IMR-90 (cell line): ENCODE results near the gene PHACTR3. TPM values are rescaled to one million over a fixed set of nuclear protein-coding genes. Genes with fewer than 3 reads are reported as not detected.

ENCODE experiments used
- ATAC-seq: fragments of 200-7000 bp; cut with Tn5 transposase; 2 replicates; pipeline ENCODE4 v1.9.1; 2020; ENCODE audit warnings: low read depth, mild to moderate bottlenecking, moderate library complexity
- BruUV-seq: library from RNA; stranded (reverse); fragments of 400-500 nt; replicated peaks from 2 replicates; lab custom pipeline; 2021; lab: Mats Ljungman, UMichigan
- CTCF ChIA-PET: fragments of 300-600 bp; formaldehyde crosslinking; extraction: SDS; loops from one replicate; lab custom pipeline; 2021; ENCODE audit warnings: antibody characterized with exemption; lab: Yijun Ruan, JAX
- POLR2A ChIA-PET: fragments of 300-600 bp; sonication (Branson Sonifier 250); formaldehyde crosslinking; loops from one replicate; lab custom pipeline; 2022; ENCODE audit warnings: antibody characterized with exemption; ENCODE audit not compliant: unreplicated experiment; lab: Charles Lee
- DNase-seq: peaks from one replicate; pipeline ENCODE4 v3.0.0; 2013
- H2AFZ ChIP-seq: replicated peaks from 2 replicates; pipeline ENCODE3; 2013; ENCODE audit warnings: low read length, mild to moderate bottlenecking; ENCODE audit not compliant: poor library complexity
- H2AK5ac ChIP-seq: 2 replicates; pipeline ENCODE4 v1.6.1; 2013; ENCODE audit warnings: low read depth, low read length, inconsistent platforms
- H2AK9ac ChIP-seq: replicated peaks from 2 replicates; pipeline ENCODE3; 2013; ENCODE audit warnings: mild to moderate bottlenecking, low read depth, low read length, moderate library complexity; ENCODE audit not compliant: poor library complexity
- H2BK120ac ChIP-seq: 2 replicates; pipeline ENCODE4 v1.6.1; 2013; ENCODE audit warnings: low read depth, low read length, inconsistent platforms
- H2BK15ac ChIP-seq: 3 replicates; pipeline ENCODE4 v1.6.1; 2013; ENCODE audit warnings: low read depth, low read length, inconsistent platforms
- H2BK20ac ChIP-seq: 2 replicates; pipeline ENCODE4 v1.6.1; 2013; ENCODE audit warnings: low read depth, mild to moderate bottlenecking, inconsistent platforms, low read length, moderate library complexity
- H2BK5ac ChIP-seq: 2 replicates; pipeline ENCODE4 v1.6.1; 2013; ENCODE audit warnings: mild to moderate bottlenecking, low read depth, low read length, inconsistent platforms; ENCODE audit not compliant: poor library complexity, severe bottlenecking
- H3K14ac ChIP-seq: replicated peaks from 2 replicates; pipeline ENCODE4 v1.6.1; 2013; ENCODE audit warnings: low read depth, low read length, inconsistent platforms
- H3K18ac ChIP-seq: 2 replicates; pipeline ENCODE4 v1.6.1; 2013; ENCODE audit warnings: low read depth, low read length, control low read depth
- H3K23ac ChIP-seq: 2 replicates; pipeline ENCODE4 v1.6.1; 2013; ENCODE audit warnings: low read depth, low read length, inconsistent platforms
- H3K27ac ChIP-seq: 2 replicates; pipeline ENCODE4 v1.5.1; 2013; ENCODE audit warnings: mild to moderate bottlenecking, control low read depth, low read length; ENCODE audit not compliant: insufficient read depth
- H3K27me3 ChIP-seq: 2 replicates; pipeline ENCODE4 v1.6.1; 2013; ENCODE audit warnings: low read length; ENCODE audit not compliant: control insufficient read depth, insufficient read depth
- H3K36me3 ChIP-seq: 2 replicates; pipeline ENCODE4 v1.6.1; 2013; ENCODE audit warnings: low read length, mixed read lengths; ENCODE audit not compliant: control insufficient read depth, insufficient read depth
- H3K4ac ChIP-seq: 2 replicates; pipeline ENCODE4 v1.6.1; 2013; ENCODE audit warnings: low read depth, low read length, inconsistent platforms
- H3K4me1 ChIP-seq: 2 replicates; pipeline ENCODE4 v1.6.1; 2013; ENCODE audit warnings: low read length, mixed read lengths; ENCODE audit not compliant: control insufficient read depth, insufficient read depth
- H3K4me2 ChIP-seq: 2 replicates; pipeline ENCODE4 v1.6.1; 2013; ENCODE audit warnings: low read depth, mild to moderate bottlenecking, control low read depth, low read length, moderate library complexity
- H3K4me3 ChIP-seq: 2 replicates; pipeline ENCODE4 v1.5.1; 2013; ENCODE audit warnings: low read depth, mild to moderate bottlenecking, control low read depth, low read length, moderate library complexity; ENCODE audit not compliant: insufficient read depth
- H3K56ac ChIP-seq: 2 replicates; pipeline ENCODE4 v1.6.1; 2013; ENCODE audit warnings: low read length, inconsistent platforms; ENCODE audit not compliant: insufficient read depth; ENCODE audit errors: extremely low read depth
- H3K79me1 ChIP-seq, 2 experiments: 2 replicates each; pipeline ENCODE4 v1.6.1; 2013; ENCODE audit warnings: low read length in 2 of 2, inconsistent platforms in 1 of 2, low read depth in 1 of 2
- H3K9ac ChIP-seq: 2 replicates; pipeline ENCODE4 v1.6.1; 2013; ENCODE audit warnings: low read depth, low read length, control low read depth
- H3K9me1 ChIP-seq: 2 replicates; pipeline ENCODE4 v1.6.1; 2013; ENCODE audit warnings: low read length, inconsistent platforms; ENCODE audit not compliant: insufficient read depth
- H3K9me3 ChIP-seq: 2 replicates; pipeline ENCODE4 v1.6.1; 2013; ENCODE audit warnings: low read length; ENCODE audit not compliant: control insufficient read depth, insufficient read depth
- H4K20me1 ChIP-seq: 2 replicates; pipeline ENCODE4 v1.6.1; 2013; ENCODE audit warnings: low read length, inconsistent platforms; ENCODE audit not compliant: insufficient read depth
- H4K5ac ChIP-seq: 2 replicates; pipeline ENCODE4 v1.6.1; 2013; ENCODE audit warnings: mild to moderate bottlenecking, low read depth, low read length, control low read depth
- H4K8ac ChIP-seq, 2 experiments: 2 replicates each; pipeline ENCODE4 v1.6.1; 2013; ENCODE audit warnings: low read depth in 2 of 2, low read length in 2 of 2, control low read depth in 1 of 2, inconsistent platforms in 1 of 2
- H4K91ac ChIP-seq: 2 replicates; pipeline ENCODE4 v1.6.1; 2013; ENCODE audit warnings: low read depth, low read length, inconsistent platforms; ENCODE audit not compliant: insufficient read depth
- BHLHE40 ChIP-seq: fragments of 150-350 bp; IDR thresholded peaks from 2 replicates; pipeline ENCODE4 v1.6.1; 2016; ENCODE audit warnings: mild to moderate bottlenecking, low read depth, low read length
- CEBPB ChIP-seq: IDR thresholded peaks from 2 replicates; pipeline ENCODE4 v1.6.1; 2012; ENCODE audit warnings: low read depth, low read length, improper control_type of control experiment
- CHD1 ChIP-seq: IDR thresholded peaks from 2 replicates; pipeline ENCODE4 v1.6.1; 2012; ENCODE audit warnings: low read depth, low read length, improper control_type of control experiment
- ELK1 ChIP-seq: fragments of 150-350 bp; IDR thresholded peaks from 2 replicates; pipeline ENCODE4 v1.6.1; 2016; ENCODE audit warnings: low read depth, mild to moderate bottlenecking, low read length, moderate library complexity, borderline replicate concordance
- FOS ChIP-seq: fragments of 150-350 bp; IDR thresholded peaks from 2 replicates; pipeline ENCODE4 v1.6.1; 2016; ENCODE audit warnings: low read depth, low read length
- MAFK ChIP-seq: IDR thresholded peaks from 2 replicates; pipeline ENCODE4 v1.6.1; 2012; ENCODE audit warnings: low read depth, low read length, improper control_type of control experiment
- MAZ ChIP-seq: IDR thresholded peaks from 2 replicates; pipeline ENCODE4 v1.6.1; 2012; ENCODE audit warnings: low read depth, mild to moderate bottlenecking, low read length, improper control_type of control experiment, moderate library complexity, borderline replicate concordance
- MXI1 ChIP-seq: IDR thresholded peaks from 2 replicates; pipeline ENCODE4 v1.6.1; 2012; ENCODE audit warnings: low read depth, mild to moderate bottlenecking, low read length, moderate library complexity, borderline replicate concordance
- NFE2L2 ChIP-seq: fragments of 150-350 bp; IDR thresholded peaks from 2 replicates; pipeline ENCODE4 v1.6.1; 2016; ENCODE audit warnings: low read depth, mild to moderate bottlenecking, low read length
- POLR2A ChIP-seq: IDR thresholded peaks from 2 replicates; pipeline ENCODE4 v1.6.1; 2012; ENCODE audit warnings: mild to moderate bottlenecking, low read depth, low read length
- RAD21 ChIP-seq: IDR thresholded peaks from 2 replicates; pipeline ENCODE4 v1.6.1; 2012; ENCODE audit warnings: low read length, improper control_type of control experiment
- RCOR1 ChIP-seq: IDR thresholded peaks from 2 replicates; pipeline ENCODE4 v1.6.1; 2012; ENCODE audit warnings: mild to moderate bottlenecking, low read length, improper control_type of control experiment; ENCODE audit not compliant: insufficient replicate concordance
- RFX5 ChIP-seq: IDR thresholded peaks from 2 replicates; pipeline ENCODE4 v1.8.0; 2012; ENCODE audit warnings: low read depth, mild to moderate bottlenecking, low read length, moderate library complexity
- SMC3 ChIP-seq: fragments of 150-350 bp; IDR thresholded peaks from 2 replicates; pipeline ENCODE4 v1.6.1; 2016; ENCODE audit warnings: low read depth, mild to moderate bottlenecking, antibody characterized with exemption, low read length, moderate library complexity
- USF2 ChIP-seq: fragments of 150-350 bp; IDR thresholded peaks from 2 replicates; pipeline ENCODE4 v1.6.1; 2017; ENCODE audit warnings: mild to moderate bottlenecking, antibody characterized with exemption, low read length, low read depth
- WGBS, 2 experiments: methylation state at CpG; one replicate each; pipeline versions ENCODE4 v1.1.5 to v1.1.7; 2013; ENCODE audit warnings: missing lambda C conversion rate in 2 of 2; ENCODE audit not compliant: insufficient read length in 1 of 2; ENCODE audit errors: extremely low coverage in 2 of 2; 5-methylcytosine and 5-hydroxymethylcytosine counted together
- dilution Hi-C: fragments of 300-500 bp; cut with HindIII; formaldehyde crosslinking; loops from one replicate; pipeline ENCODE4 v1.14.3; 2018; ENCODE audit warnings: low sequenced_read_pairs; ENCODE audit not compliant: unreplicated experiment
- in situ Hi-C: fragments of 300-500 bp; cut with MboI; formaldehyde crosslinking; loops from 3 replicates; pipeline ENCODE4 v1.14.3; 2019; ENCODE audit warnings: low sequenced_read_pairs, inconsistent platforms, mixed read lengths
- intact Hi-C: fragments of 100-400 bp; cut with micrococcal nuclease; formaldehyde crosslinking; loops from 2 replicates; pipeline ENCODE4 v1.10.0; 2022
- polyA plus RNA-seq, 3 experiments: library from polyadenylated mRNA; depleted of rRNA; stranded (reverse); fragments of >200 nt; gene quantifications; 2 replicates each; pipeline ENCODE4 v1.2.3, GENCODE V29; 2012; ENCODE audit warnings: low replicate concordance in 1 of 3
- total RNA-seq: library from RNA; depleted of rRNA; stranded (reverse); fragments of >200 nt; gene quantifications from 2 replicates; pipeline ENCODE4 v1.2.3, GENCODE V29; 2012

Gene PHACTR3
- total and polyA plus RNA-seq, 2 of the 4 experiments (the other 2 are of a cell fraction) = not detected

GRCh38 chr20:59832406-59833363 is 228.3 kb downstream of the PHACTR3 start:
- POLR2A ChIA-PET = no interaction called here
- BruUV-seq = no TSS peak
- dilution Hi-C loops (no loop called here), intact Hi-C loops (no loop called here), in situ Hi-C loops (no loop called here)
- no peak overlapping the region for H2AK5ac ChIP-seq
- H3K4me3 ChIP-seq = no peak overlapping the region
- no peak overlapping the region for H2BK120ac ChIP-seq
- no peak overlapping the region for H2BK20ac ChIP-seq
- no peak overlapping the region for H4K5ac ChIP-seq
- no peaks in the 10 kb centered on the region for H3K9me3 ChIP-seq
- no peak overlapping the region for H3K18ac ChIP-seq
- no peak overlapping the region for H3K4me2 ChIP-seq
- no peak overlapping the region for H4K91ac ChIP-seq
- DNase-seq (no peak), ATAC-seq (no peak)
- H2BK5ac ChIP-seq = no peak overlapping the region
- no peak overlapping the region for H2AK9ac ChIP-seq
- no peak overlapping the region for H3K27ac ChIP-seq
- H3K14ac ChIP-seq = no peak overlapping the region
- no peaks in the 10 kb centered on the region for H4K20me1 ChIP-seq
- no peaks in the 10 kb centered on the region for H3K9me1 ChIP-seq
- 64% methylated on average over 6 of the region's 13 CpGs; no CpG with 5 or more reads in 1 of the 2 experiments for WGBS, 2 experiments
- H3K36me3 ChIP-seq = no peaks in the 10 kb centered on the region
- no peak overlapping the region for H3K4ac ChIP-seq
- no peak overlapping the region for H2BK15ac ChIP-seq
- no peak overlapping the region for H3K23ac ChIP-seq
- H3K27me3 ChIP-seq = no peaks in the 10 kb centered on the region; the same call in 1 of the 2 replicates
- H3K4me1 ChIP-seq = no peaks in the 10 kb centered on the region
- CTCF ChIA-PET = no interaction called here
- H3K9ac ChIP-seq = no peak overlapping the region
- no peak overlapping the region for H3K56ac ChIP-seq
- no peak overlapping the region for H4K8ac ChIP-seq
- H3K79me1 ChIP-seq = no peaks in the 10 kb centered on the region
- no peak overlapping the region for H2AFZ ChIP-seq
- TF ChIP-seq RAD21 (no peak), SMC3 (no peak), NFE2L2 (no peak), ELK1 (no peak), MAZ (no peak), RFX5 (no peak), RCOR1 (no peak), POLR2A (no peak), USF2 (no peak), MXI1 (no peak), FOS (no peak), MAFK (no peak), BHLHE40 (no peak), CEBPB (no peak), CHD1 (no peak)
